Measurements from ENCODE around the gene ADPRS. TPM values are rescaled to one million over a fixed set of nuclear protein-coding genes. Genes with fewer than 3 reads are reported as not detected.

Gene ADPRS
- total RNA-seq, 6 experiments from 2014 or later: 24.4 to 30.9 (median 27.0) TPM

GRCh38 chr1:36128126-36128904, 39.6 kb downstream of the ADPRS start:
- TF ChIP-seq CTCF (IDR thresholded peaks at IDR 0.05): no peak
- Mint-ChIP-seq H3K27me3 (ENCODE audit: insufficient read depth) (peaks cover 15% of the 10 kb centered on the region), H3K4me3 (no peak overlapping the region), H3K27ac (peak overlapping the region; percentile 56), H3K36me3 (ENCODE audit: low read depth) (no peaks in the 10 kb centered on the region), H3K4me1 (ENCODE audit: low read depth) (peaks cover 12% of the 10 kb centered on the region), H3K9me3 (no peaks in the 10 kb centered on the region)
- peak; percentile 68 for DNase-seq

GRCh38 chr1:36128905-36129206, 40.2 kb downstream of the ADPRS start:
- peaks cover 9% of the 10 kb centered on the region for H3K27me3 Mint-ChIP-seq (ENCODE audit: insufficient read depth)
- H3K9me3 Mint-ChIP-seq: no peaks in the 10 kb centered on the region
- TF ChIP-seq CTCF (IDR thresholded peaks at IDR 0.05): no peak
- DNase-seq: no peak
- H3K4me1 Mint-ChIP-seq (ENCODE audit: low read depth): peaks cover 17% of the 10 kb centered on the region
- H3K36me3 Mint-ChIP-seq (ENCODE audit: low read depth): no peaks in the 10 kb centered on the region
- no peak overlapping the region for H3K4me3 Mint-ChIP-seq
- H3K27ac Mint-ChIP-seq: peak overlapping the region; percentile 56; the same call in 1 of the 2 replicates

GRCh38 chr1:36132029-36132428, 43.3 kb downstream of the ADPRS start:
- no peak overlapping the region for H3K4me3 Mint-ChIP-seq
- H3K27me3 Mint-ChIP-seq (ENCODE audit: insufficient read depth): no peaks in the 10 kb centered on the region; the same call in 1 of the 2 replicates
- no peaks in the 10 kb centered on the region for H3K36me3 Mint-ChIP-seq (ENCODE audit: low read depth)
- no peak for TF ChIP-seq CTCF (IDR thresholded peaks at IDR 0.05)
- H3K4me1 Mint-ChIP-seq (ENCODE audit: low read depth): peaks cover 49% of the 10 kb centered on the region
- no peaks in the 10 kb centered on the region for H3K9me3 Mint-ChIP-seq
- no peak for DNase-seq
- H3K27ac Mint-ChIP-seq: no peak overlapping the region

- peaks cover 58% of the 10 kb centered on the region for H3K4me1 Mint-ChIP-seq (ENCODE audit: low read depth)
- peak; percentile 97 for DNase-seq
- H3K4me3 Mint-ChIP-seq: peak overlapping the region; percentile 36; the same call in 1 of the 2 replicates
- peak overlapping the region; percentile 94 for H3K27ac Mint-ChIP-seq
- TF ChIP-seq CTCF (IDR thresholded peaks at IDR 0.05): no peak
- H3K9me3 Mint-ChIP-seq: no peaks in the 10 kb centered on the region
- H3K36me3 Mint-ChIP-seq (ENCODE audit: low read depth): peaks cover 7% of the 10 kb centered on the region
- no peaks in the 10 kb centered on the region; the same call in 1 of the 2 replicates for H3K27me3 Mint-ChIP-seq (ENCODE audit: insufficient read depth)
Observed at GRCh38 chr1:36133484-36133883, 44.8 kb downstream of the ADPRS start.

DNA sequence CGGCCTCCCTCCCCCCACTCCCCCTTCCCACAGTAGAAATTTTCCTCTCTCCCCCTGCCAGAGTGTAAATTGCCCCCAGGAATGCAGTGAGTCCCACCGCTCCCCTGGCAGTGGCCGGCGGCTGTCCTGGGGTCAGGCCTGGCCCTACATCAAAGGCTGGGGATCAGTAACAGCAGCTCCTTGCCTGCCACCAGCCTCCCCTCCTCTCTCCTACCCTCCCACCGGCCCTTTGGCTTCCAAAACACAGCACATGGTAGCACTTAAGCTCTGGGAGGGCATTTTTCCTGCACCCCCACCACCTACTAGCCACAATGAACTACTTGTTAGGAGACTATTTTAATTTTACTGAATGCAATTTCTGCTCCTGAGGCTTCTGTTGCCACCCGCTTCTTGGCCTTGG, 45.3 kb downstream of the ADPRS start:
- Mint-ChIP-seq H3K36me3 (ENCODE audit: low read depth) (peaks cover 7% of the 10 kb centered on the region), H3K4me3 (peak overlapping the region; percentile 36; the same call in 1 of the 2 replicates), H3K27ac (peak overlapping the region; percentile 94), H3K27me3 (ENCODE audit: insufficient read depth) (no peaks in the 10 kb centered on the region; the same call in 1 of the 2 replicates), H3K9me3 (no peaks in the 10 kb centered on the region), H3K4me1 (ENCODE audit: low read depth) (peaks cover 54% of the 10 kb centered on the region)
- TF ChIP-seq CTCF (IDR thresholded peaks at IDR 0.05): no peak
- no peak for DNase-seq
